ENCODE results near the gene AGAP1. TPM values are rescaled to one million over a fixed set of nuclear protein-coding genes. Genes with fewer than 3 reads are reported as not detected.

AGAP1 gene
- total RNA-seq, 1 experiment from 2014 or later = 25.8 TPM

DNA sequence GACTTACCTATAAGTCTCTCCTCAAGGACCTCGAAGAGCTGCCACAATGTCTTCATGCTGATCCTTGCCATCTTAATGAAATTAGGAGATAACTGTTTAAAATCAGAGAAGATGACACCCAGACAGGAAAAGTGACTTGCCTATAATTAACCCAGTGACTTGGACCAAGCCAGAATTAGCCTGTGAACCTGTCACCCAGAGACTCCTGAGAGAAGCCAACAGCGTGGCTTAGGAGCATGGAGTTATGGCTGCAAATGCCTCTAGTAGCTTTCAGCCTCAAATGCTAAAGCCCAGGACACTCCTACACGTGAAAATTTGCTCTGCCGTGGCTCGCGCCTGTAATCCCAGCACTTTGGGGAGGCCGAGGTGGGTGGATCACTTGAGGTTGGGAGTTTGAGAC, 570.2 kb downstream of the AGAP1 start:
- Histone ChIP-seq H3K14ac (ENCODE audit: insufficient read depth, low read length) (no peak overlapping the region), H3K4me2 (ENCODE audit: insufficient read depth, insufficient read length, low read length) (no peak overlapping the region), H3K4me1 (ENCODE audit: insufficient read depth, low read length) (peaks cover 10% of the 10 kb centered on the region; the same call in 1 of the 2 replicates), H3K4ac (ENCODE audit: low read depth, low read length) (no peak overlapping the region), H2BK15ac (ENCODE audit: low read depth, low read length) (no peak overlapping the region), H4K20me1 (ENCODE audit: control insufficient read depth, insufficient read depth, insufficient read length) (no peaks in the 10 kb centered on the region), H3K56ac (ENCODE audit: insufficient read length, low read depth, low read length) (no peak overlapping the region), H3K23me2 (ENCODE audit: insufficient read length, low read depth, low read length, poor library complexity, severe bottlenecking) (no peaks in the 10 kb centered on the region), H3K27me3 (ENCODE audit: insufficient read depth, low read length) (no peaks in the 10 kb centered on the region), H4K91ac (ENCODE audit: insufficient read length, low read depth, low read length) (no peak overlapping the region), H3K18ac (ENCODE audit: insufficient read length, low read depth, low read length) (no peak overlapping the region), H3T11ph (ENCODE audit: low read length) (no peak overlapping the region), H3K27ac (ENCODE audit: insufficient read length, low read depth, low read length) (no peak overlapping the region), H3K79me2 (ENCODE audit: insufficient read depth, low read length) (no peaks in the 10 kb centered on the region), H3K79me1 (ENCODE audit: insufficient read depth, low read depth, low read length, poor library complexity, severe bottlenecking) (no peaks in the 10 kb centered on the region), H3K9me3 (ENCODE audit: control insufficient read depth, low read depth, low read length) (no peaks in the 10 kb centered on the region), H2BK5ac (ENCODE audit: insufficient read length, low read length) (no peak overlapping the region), H3K23ac (ENCODE audit: insufficient read length, low read depth, low read length) (no peak overlapping the region), H3K9ac (ENCODE audit: extremely low read depth, insufficient read length, low read length) (no peak overlapping the region), H2BK20ac (ENCODE audit: low read depth, low read length, poor library complexity, severe bottlenecking) (no peak overlapping the region), H2BK120ac (ENCODE audit: low read depth, low read length, poor library complexity, severe bottlenecking) (no peak overlapping the region), H2AK5ac (ENCODE audit: insufficient read length, low read length) (no peak overlapping the region), H2AFZ (ENCODE audit: low read length) (no peak overlapping the region), H2BK12ac (ENCODE audit: insufficient read length, low read depth, low read length) (no peak overlapping the region), H4K5ac (ENCODE audit: insufficient read length, low read depth, low read length) (no peak overlapping the region), H4K8ac (replicated peaks; ENCODE audit: insufficient read length, low read depth, low read length) (no peak overlapping the region)
- TF ChIP-seq, protein P1, sequence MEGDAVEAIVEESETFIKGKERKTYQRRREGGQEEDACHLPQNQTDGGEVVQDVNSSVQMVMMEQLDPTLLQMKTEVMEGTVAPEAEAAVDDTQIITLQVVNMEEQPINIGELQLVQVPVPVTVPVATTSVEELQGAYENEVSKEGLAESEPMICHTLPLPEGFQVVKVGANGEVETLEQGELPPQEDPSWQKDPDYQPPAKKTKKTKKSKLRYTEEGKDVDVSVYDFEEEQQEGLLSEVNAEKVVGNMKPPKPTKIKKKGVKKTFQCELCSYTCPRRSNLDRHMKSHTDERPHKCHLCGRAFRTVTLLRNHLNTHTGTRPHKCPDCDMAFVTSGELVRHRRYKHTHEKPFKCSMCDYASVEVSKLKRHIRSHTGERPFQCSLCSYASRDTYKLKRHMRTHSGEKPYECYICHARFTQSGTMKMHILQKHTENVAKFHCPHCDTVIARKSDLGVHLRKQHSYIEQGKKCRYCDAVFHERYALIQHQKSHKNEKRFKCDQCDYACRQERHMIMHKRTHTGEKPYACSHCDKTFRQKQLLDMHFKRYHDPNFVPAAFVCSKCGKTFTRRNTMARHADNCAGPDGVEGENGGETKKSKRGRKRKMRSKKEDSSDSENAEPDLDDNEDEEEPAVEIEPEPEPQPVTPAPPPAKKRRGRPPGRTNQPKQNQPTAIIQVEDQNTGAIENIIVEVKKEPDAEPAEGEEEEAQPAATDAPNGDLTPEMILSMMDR (conservative IDR thresholded peaks at IDR 0.05) = no peak
- no peak overlapping the region for H3K4me3 Mint-ChIP-seq
- no peak overlapping the region for H3K27ac Mint-ChIP-seq
- DNase-seq = no peak
- WGBS (ENCODE audit: extremely low coverage, insufficient read length, low lambda C conversion rate) = no CpG with 5 or more reads among the region's 7 CpGs
- no peaks in the 10 kb centered on the region for H3K9me3 Mint-ChIP-seq
- H3K27me3 Mint-ChIP-seq (ENCODE audit: low read depth) = no peaks in the 10 kb centered on the region; the same call in 1 of the 2 replicates
- peaks cover 23 to 26% of the 10 kb centered on the region in 2 experiments for H3K4me1 Mint-ChIP-seq
- H3K36me3 Mint-ChIP-seq (ENCODE audit: insufficient read depth in 1 of 3, low read depth in 3 of 3) = peaks cover 0 to 4% (median 3%) of the 10 kb centered on the region in 3 experiments; a peak in 3 of 7 replicates

All from H9 (cell line).